Keratinocyte (primary cell): ENCODE results near the gene DCAF8L2. TPM values are rescaled to one million over a fixed set of nuclear protein-coding genes. Genes with fewer than 3 reads are reported as not detected.

Source experiments
- DNase-seq: peaks from one replicate; pipeline ENCODE4 v3.0.0-alpha.2; 2011; ENCODE audit warnings: low read depth, missing footprints, low spot score
- FAIRE-seq: peaks from 2 replicates; lab custom pipeline; 2011; peaks lifted over from hg19 to GRCh38; lab: Jason Lieb, UNC
- H2AFZ ChIP-seq: 2 replicates; pipeline ENCODE4 v1.6.0; 2012; ENCODE audit warnings: low read length, control low read depth, inconsistent platforms; ENCODE audit not compliant: control insufficient read depth
- H3K27ac ChIP-seq: 2 replicates; pipeline ENCODE4 v1.5.1; 2011; ENCODE audit warnings: low read length; ENCODE audit not compliant: control insufficient read depth, insufficient read depth
- H3K27me3 ChIP-seq: 3 replicates; pipeline ENCODE4 v1.6.0; 2011; ENCODE audit warnings: low read length; ENCODE audit not compliant: control insufficient read depth, insufficient read depth; ENCODE audit errors: extremely low read depth
- H3K36me3 ChIP-seq, 2 experiments: 2 replicates in 1 of 2; 3 replicates in 1 of 2; pipeline ENCODE4 v1.5.1; 2011; ENCODE audit warnings: low read length in 2 of 2, mild to moderate bottlenecking in 1 of 2; ENCODE audit not compliant: control insufficient read depth in 2 of 2, insufficient read depth in 2 of 2; ENCODE audit errors: extremely low read depth in 1 of 2
- H3K4me1 ChIP-seq: 3 replicates; pipeline ENCODE4 v1.5.1; 2011; ENCODE audit warnings: low read length; ENCODE audit not compliant: control insufficient read depth, insufficient read depth; ENCODE audit errors: extremely low read depth
- H3K4me2 ChIP-seq: 3 replicates; pipeline ENCODE4 v1.6.0; 2011; ENCODE audit warnings: low read depth, low read length; ENCODE audit not compliant: control insufficient read depth, insufficient read depth; ENCODE audit errors: extremely low read depth
- H3K4me3 ChIP-seq, 3 experiments: fragments of 200-600 bp in 1 of 3; sonication (generic) in 1 of 3; 2 replicates in 2 of 3; 3 replicates in 1 of 3; pipeline ENCODE4 v1.5.1; 2011 to 2016; ENCODE audit warnings: low read length in 3 of 3, mild to moderate bottlenecking in 3 of 3, control low read depth in 2 of 3, inconsistent platforms in 1 of 3, low read depth in 1 of 3, mixed read lengths in 1 of 3, mixed run types in 1 of 3, moderate library complexity in 1 of 3; ENCODE audit not compliant: control insufficient read depth in 2 of 3, insufficient read depth in 2 of 3; ENCODE audit errors: extremely low read depth in 1 of 3
- H3K79me2 ChIP-seq: 2 replicates; pipeline ENCODE4 v1.6.0; 2012; ENCODE audit warnings: low read length; ENCODE audit not compliant: control insufficient read depth, insufficient read depth
- H3K9ac ChIP-seq: 3 replicates; pipeline ENCODE4 v1.6.0; 2011; ENCODE audit warnings: low read length; ENCODE audit not compliant: control insufficient read depth, insufficient read depth; ENCODE audit errors: extremely low read depth
- H3K9me1 ChIP-seq: 3 replicates; pipeline ENCODE4 v1.6.0; 2011; ENCODE audit warnings: low read length; ENCODE audit not compliant: control insufficient read depth, insufficient read depth; ENCODE audit errors: extremely low read depth
- H3K9me3 ChIP-seq: 2 replicates; pipeline ENCODE4 v1.5.1; 2012; ENCODE audit warnings: low read depth, low read length; ENCODE audit not compliant: control insufficient read depth
- H4K20me1 ChIP-seq: 3 replicates; pipeline ENCODE4 v1.6.0; 2011; ENCODE audit warnings: low read length; ENCODE audit not compliant: control insufficient read depth, insufficient read depth; ENCODE audit errors: extremely low read depth
- EZH2 ChIP-seq: IDR thresholded peaks from one replicate; pipeline ENCODE4 v1.6.1; 2012; ENCODE audit warnings: inconsistent platforms, mild to moderate bottlenecking, low read length, moderate library complexity
- dilution Hi-C: fragments of 300-500 bp; cut with MboI; formaldehyde crosslinking; loops from one replicate; pipeline ENCODE4 v1.7.0; 2020; ENCODE audit warnings: low sequenced_read_pairs; ENCODE audit not compliant: extremely low pct_ligation_motif_present
- polyA plus RNA-seq, 5 experiments: library from polyadenylated mRNA; depleted of rRNA in 3 of 5; stranded (reverse) in 3 of 5; stranded (forward) in 1 of 5; unstranded in 1 of 5; fragments of >200 nt; gene quantifications; 1 replicate in 1 of 5; 2 replicates in 3 of 5; 3 replicates in 1 of 5; pipeline versions ENCODE4 v1.2.1 to v1.2.3, GENCODE V29; 2011 to 2012; ENCODE audit warnings: missing spikeins in 2 of 5, low read depth in 1 of 5, low replicate concordance in 1 of 5
- TF ChIP-seq, protein P1 (sequence below), 3 experiments: IDR thresholded peaks in 1 of 3; conservative IDR thresholded peaks in 1 of 3; optimal IDR thresholded peaks in 1 of 3; 2 replicates in 2 of 3; 3 replicates in 1 of 3; pipeline versions ENCODE3 to v1.5.1; 2011; ENCODE audit warnings: low read length in 3 of 3, mild to moderate bottlenecking in 3 of 3, moderate library complexity in 2 of 3, control low read depth in 1 of 3, inconsistent platforms in 1 of 3; ENCODE audit not compliant: insufficient read depth in 2 of 3; ENCODE audit errors: extremely low read depth in 1 of 3

The DCAF8L2 gene
- polyA plus RNA-seq, 1 donor (not counting 4 experiments of a cell fraction or from before 2014, with no cell fraction given): not detected

DNA sequence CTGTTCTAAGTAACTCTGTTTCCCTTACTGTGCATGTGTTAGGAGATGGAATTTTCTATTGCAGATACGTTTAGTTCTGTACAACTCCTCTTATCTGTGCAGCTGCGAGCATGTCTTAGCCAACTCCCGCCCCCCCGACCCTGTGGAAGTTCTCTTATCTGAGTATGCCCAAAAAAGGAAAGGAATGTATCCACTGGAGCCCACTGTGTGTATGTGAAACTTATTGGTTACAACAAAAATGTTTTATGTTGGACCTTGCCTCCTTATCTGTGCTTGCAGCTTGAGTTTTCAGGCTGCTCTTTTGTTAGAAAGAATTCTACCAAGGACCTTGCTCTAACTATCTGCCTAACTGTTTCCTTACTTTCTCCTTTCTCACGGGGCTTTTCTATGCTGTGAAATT lies 24.2 kb upstream of the DCAF8L2 start:
- no peaks in the 10 kb centered on the region for H3K9me3 ChIP-seq
- no peak overlapping the region for H3K4me3 ChIP-seq
- H2AFZ ChIP-seq: no peak overlapping the region
- no peak overlapping the region for H3K4me2 ChIP-seq
- H3K79me2 ChIP-seq: no peaks in the 10 kb centered on the region
- DNase-seq: no peak
- H4K20me1 ChIP-seq: no peaks in the 10 kb centered on the region
- H3K27ac ChIP-seq: no peak overlapping the region
- TF ChIP-seq, protein P1, sequence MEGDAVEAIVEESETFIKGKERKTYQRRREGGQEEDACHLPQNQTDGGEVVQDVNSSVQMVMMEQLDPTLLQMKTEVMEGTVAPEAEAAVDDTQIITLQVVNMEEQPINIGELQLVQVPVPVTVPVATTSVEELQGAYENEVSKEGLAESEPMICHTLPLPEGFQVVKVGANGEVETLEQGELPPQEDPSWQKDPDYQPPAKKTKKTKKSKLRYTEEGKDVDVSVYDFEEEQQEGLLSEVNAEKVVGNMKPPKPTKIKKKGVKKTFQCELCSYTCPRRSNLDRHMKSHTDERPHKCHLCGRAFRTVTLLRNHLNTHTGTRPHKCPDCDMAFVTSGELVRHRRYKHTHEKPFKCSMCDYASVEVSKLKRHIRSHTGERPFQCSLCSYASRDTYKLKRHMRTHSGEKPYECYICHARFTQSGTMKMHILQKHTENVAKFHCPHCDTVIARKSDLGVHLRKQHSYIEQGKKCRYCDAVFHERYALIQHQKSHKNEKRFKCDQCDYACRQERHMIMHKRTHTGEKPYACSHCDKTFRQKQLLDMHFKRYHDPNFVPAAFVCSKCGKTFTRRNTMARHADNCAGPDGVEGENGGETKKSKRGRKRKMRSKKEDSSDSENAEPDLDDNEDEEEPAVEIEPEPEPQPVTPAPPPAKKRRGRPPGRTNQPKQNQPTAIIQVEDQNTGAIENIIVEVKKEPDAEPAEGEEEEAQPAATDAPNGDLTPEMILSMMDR (optimal IDR thresholded peaks at IDR 0.05 in 1 of 3, IDR thresholded peaks at IDR 0.05 in 1 of 3, conservative IDR thresholded peaks at IDR 0.05 in 1 of 3; ENCODE audit: extremely low read depth in 1 of 3, insufficient read depth in 2 of 3, low read length in 3 of 3): no peak
- TF ChIP-seq EZH2: no peak
- no peaks in the 10 kb centered on the region for H3K36me3 ChIP-seq
- H3K9me1 ChIP-seq: no peaks in the 10 kb centered on the region
- no peaks in the 10 kb centered on the region for H3K4me1 ChIP-seq
- H3K27me3 ChIP-seq: no peaks in the 10 kb centered on the region
- dilution Hi-C loops: no loop called here
- no peak overlapping the region for H3K9ac ChIP-seq
- no peak for FAIRE-seq

DNA sequence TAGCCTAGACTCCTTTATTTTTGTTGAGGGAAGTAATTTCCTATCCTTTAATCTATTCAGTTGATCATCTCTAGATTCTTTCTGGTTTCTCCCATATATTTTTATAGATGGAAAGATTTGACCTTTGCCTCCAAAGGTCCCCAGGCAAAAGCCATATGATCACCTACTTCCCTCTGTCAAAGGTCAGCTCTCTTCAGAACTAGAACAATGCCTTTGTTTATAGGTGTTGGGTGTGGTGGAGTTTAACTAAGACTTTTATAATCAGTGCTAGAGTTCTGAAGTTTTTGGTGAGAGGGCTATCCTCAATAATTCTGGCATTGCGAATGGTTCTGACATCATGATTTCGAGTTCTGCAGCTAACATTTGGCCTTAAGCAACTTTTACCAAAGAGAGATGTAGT lies 19.0 kb upstream of the DCAF8L2 start:
- DNase-seq: no peak
- H4K20me1 ChIP-seq: no peaks in the 10 kb centered on the region
- no peaks in the 10 kb centered on the region for H3K27me3 ChIP-seq
- no peak overlapping the region for H3K4me2 ChIP-seq
- H3K9ac ChIP-seq: no peak overlapping the region
- H3K4me1 ChIP-seq: peaks cover 12% of the 10 kb centered on the region
- no peak overlapping the region for H2AFZ ChIP-seq
- H3K9me3 ChIP-seq: no peaks in the 10 kb centered on the region
- no peak for TF ChIP-seq EZH2
- TF ChIP-seq, protein P1 (optimal IDR thresholded peaks at IDR 0.05 in 1 of 3, IDR thresholded peaks at IDR 0.05 in 1 of 3, conservative IDR thresholded peaks at IDR 0.05 in 1 of 3; ENCODE audit: extremely low read depth in 1 of 3, insufficient read depth in 2 of 3, low read length in 3 of 3): no peak
- no peaks in the 10 kb centered on the region for H3K9me1 ChIP-seq
- H3K4me3 ChIP-seq: no peak overlapping the region
- H3K79me2 ChIP-seq: no peaks in the 10 kb centered on the region
- dilution Hi-C loops: no loop called here
- no peaks in the 10 kb centered on the region for H3K36me3 ChIP-seq
- H3K27ac ChIP-seq: no peak overlapping the region
- FAIRE-seq: no peak
